Measurements from ENCODE around the gene PTOV1. TPM values are rescaled to one million over a fixed set of nuclear protein-coding genes. Genes with fewer than 3 reads are reported as not detected.

Gene PTOV1
- total RNA-seq, 1 donor from 2014 or later = 63.7 TPM

DNA sequence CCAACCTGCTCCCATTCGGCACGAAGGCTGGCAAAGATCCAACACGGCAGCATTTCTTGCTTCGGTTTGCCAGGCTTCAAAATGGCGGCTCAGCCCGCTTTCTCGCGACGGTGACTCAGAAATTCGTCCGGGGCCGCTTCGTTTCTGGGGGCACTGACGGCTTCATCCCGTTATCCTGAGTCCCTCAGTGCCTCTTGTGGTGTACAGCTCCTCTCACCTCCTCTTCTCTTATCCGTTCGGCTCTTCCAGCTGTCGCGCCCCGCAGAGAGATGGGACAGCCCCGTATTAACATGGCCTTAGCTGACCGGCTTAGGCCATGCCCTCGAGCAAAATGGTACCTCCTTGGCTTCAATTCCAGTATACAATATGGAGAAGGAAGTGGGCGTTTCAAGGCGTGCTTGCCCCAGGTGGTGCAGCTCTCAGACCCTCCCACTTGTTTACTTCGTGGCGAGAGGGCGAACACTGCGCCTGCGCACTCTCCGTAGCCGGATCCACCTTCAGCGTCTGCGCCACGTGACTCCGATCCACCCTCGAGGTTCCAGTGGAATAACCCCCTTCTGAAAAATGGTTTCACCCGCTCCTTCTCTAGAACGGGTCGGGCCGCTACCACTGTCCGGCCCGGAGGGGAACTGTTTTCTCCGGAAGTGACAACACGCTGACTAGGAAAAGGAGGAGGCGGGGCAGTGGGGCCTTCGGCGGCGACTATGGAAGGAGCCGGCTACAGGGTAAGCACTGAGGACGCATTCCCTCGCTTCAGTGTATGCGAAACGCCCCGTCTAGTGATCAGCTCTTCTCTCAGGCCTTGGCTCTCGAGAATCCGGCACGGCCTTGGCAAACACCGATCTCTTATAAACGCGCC is 26.3 kb downstream of the PTOV1 start, which contains the start of the genes AKT1S1 and TBC1D17:
AKT1S1 (minus strand) TSS at position 336 of the 859 bp plus-strand sequence. CDS start 4,060 bp downstream, outside the sequence.
TBC1D17 (plus strand) TSS at position 683 of the 859 bp plus-strand sequence; CDS start at position 705, 22 bp downstream.
- Histone ChIP-seq H3K27ac (ENCODE audit: low read depth, low read length) (peak within 1 kb of the TSS; percentile 99), H3K9ac (ENCODE audit: low read depth in 1 of 3, low read length in 3 of 3) (peak within 1 kb of the TSS; percentile 99 to 100 (median 100)), H3K4me1 (ENCODE audit: control insufficient read depth in 3 of 3, insufficient read depth in 3 of 3, low read length in 3 of 3) (peaks cover 35 to 48% (median 45%) of the 10 kb centered on the region in 3 donors), H3K4me3 (ENCODE audit: low read length in 3 of 3) (peak within 1 kb of the TSS; percentile 97 to 99 (median 99)), H3K36me3 (ENCODE audit: control insufficient read depth in 3 of 3, insufficient read depth in 3 of 3, low read length in 3 of 3) (peaks cover 38 to 44% (median 44%) of the 10 kb centered on the region in 3 donors), H3K9me3 (ENCODE audit: control insufficient read depth in 3 of 3, low read length in 3 of 3) (no peaks in the 10 kb centered on the region), H3K27me3 (ENCODE audit: control insufficient read depth in 3 of 3, insufficient read depth in 3 of 3, low read length in 3 of 3) (no peaks in the 10 kb centered on the region)

- Histone ChIP-seq H3K4me1 (ENCODE audit: control insufficient read depth in 3 of 3, insufficient read depth in 3 of 3, low read length in 3 of 3) (peaks cover 35 to 45% (median 44%) of the 10 kb centered on the region in 3 donors), H3K9ac (ENCODE audit: low read depth in 1 of 3, low read length in 3 of 3) (peak overlapping the region; percentile 90 to 99 (median 97)), H3K36me3 (ENCODE audit: control insufficient read depth in 3 of 3, insufficient read depth in 3 of 3, low read length in 3 of 3) (peaks cover 46 to 53% (median 51%) of the 10 kb centered on the region in 3 donors), H3K4me3 (ENCODE audit: low read length in 3 of 3) (peak overlapping the region; percentile 85 to 99 (median 94)), H3K27ac (ENCODE audit: low read depth, low read length) (peak overlapping the region; percentile 99), H3K9me3 (ENCODE audit: control insufficient read depth in 3 of 3, low read length in 3 of 3) (peaks cover 0 to 3% (median 0%) of the 10 kb centered on the region in 3 donors), H3K27me3 (ENCODE audit: control insufficient read depth in 3 of 3, insufficient read depth in 3 of 3, low read length in 3 of 3) (no peaks in the 10 kb centered on the region)
These were observed 27.2 kb downstream of the PTOV1 start for GRCh38 chr19:49877879-49878743.

- H3K9ac ChIP-seq (ENCODE audit: low read depth in 1 of 3, low read length in 3 of 3) = peak overlapping the region; percentile 90 to 99 (median 97)
- peaks cover 0 to 5% (median 0%) of the 10 kb centered on the region in 3 donors for H3K9me3 ChIP-seq (ENCODE audit: control insufficient read depth in 3 of 3, low read length in 3 of 3)
- peak overlapping the region; percentile 85 to 99 (median 94) for H3K4me3 ChIP-seq (ENCODE audit: low read length in 3 of 3)
- no peaks in the 10 kb centered on the region for H3K27me3 ChIP-seq (ENCODE audit: control insufficient read depth in 3 of 3, insufficient read depth in 3 of 3, low read length in 3 of 3)
- H3K36me3 ChIP-seq (ENCODE audit: control insufficient read depth in 3 of 3, insufficient read depth in 3 of 3, low read length in 3 of 3) = peaks cover 52 to 59% (median 57%) of the 10 kb centered on the region in 3 donors
- H3K27ac ChIP-seq (ENCODE audit: low read depth, low read length) = peak overlapping the region; percentile 99
- peaks cover 35 to 45% (median 38%) of the 10 kb centered on the region in 3 donors for H3K4me1 ChIP-seq (ENCODE audit: control insufficient read depth in 3 of 3, insufficient read depth in 3 of 3, low read length in 3 of 3)
These were observed 27.7 kb downstream of the PTOV1 start for GRCh38 chr19:49878744-49879070.

DNA sequence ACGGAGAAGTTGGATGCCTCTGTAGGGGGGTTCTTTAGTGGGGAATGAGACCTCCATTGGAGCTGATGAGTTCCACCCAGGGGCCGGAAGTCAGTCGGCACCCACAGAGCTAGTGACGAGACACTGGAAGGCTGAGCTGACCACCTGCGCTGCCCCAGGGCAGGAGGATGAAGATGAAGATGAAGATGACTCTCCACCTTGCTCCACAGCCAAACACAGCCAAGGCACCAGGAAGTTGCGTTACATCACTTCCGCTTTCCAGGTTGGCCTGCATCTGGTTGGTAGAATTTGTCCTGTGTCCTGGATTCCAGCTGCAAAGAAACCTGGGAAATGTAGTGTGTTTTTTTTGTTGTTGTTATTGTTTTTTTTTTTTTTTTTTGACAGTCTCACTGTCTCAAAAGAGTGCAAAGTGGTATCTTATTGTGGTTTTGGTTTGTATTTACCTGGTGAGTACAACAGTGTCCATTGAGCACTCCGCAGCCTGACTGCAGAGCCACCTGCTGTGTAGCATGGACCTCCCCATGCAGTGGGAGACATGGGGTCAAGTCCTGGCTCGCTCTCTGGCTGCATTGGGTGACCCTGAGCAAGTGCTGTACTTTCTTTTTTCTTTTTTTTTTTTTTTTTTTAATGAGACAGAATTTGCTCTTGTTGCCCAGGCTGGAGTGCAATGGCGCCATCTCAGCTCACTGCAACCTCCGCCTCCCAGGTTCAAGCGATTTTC is 28.4 kb downstream of the PTOV1 start:
- peak overlapping the region in 1 of 3 donors; percentile 25 for H3K9ac ChIP-seq (ENCODE audit: low read depth in 1 of 3, low read length in 3 of 3)
- H3K27me3 ChIP-seq (ENCODE audit: control insufficient read depth in 3 of 3, insufficient read depth in 3 of 3, low read length in 3 of 3) = no peaks in the 10 kb centered on the region
- H3K36me3 ChIP-seq (ENCODE audit: control insufficient read depth in 3 of 3, insufficient read depth in 3 of 3, low read length in 3 of 3) = peaks cover 59 to 64% (median 62%) of the 10 kb centered on the region in 3 donors
- H3K27ac ChIP-seq (ENCODE audit: low read depth, low read length) = no peak overlapping the region
- H3K4me3 ChIP-seq (ENCODE audit: low read length in 3 of 3) = no peak overlapping the region
- H3K4me1 ChIP-seq (ENCODE audit: control insufficient read depth in 3 of 3, insufficient read depth in 3 of 3, low read length in 3 of 3) = peaks cover 28 to 38% (median 31%) of the 10 kb centered on the region in 3 donors
- peaks cover 0 to 5% (median 0%) of the 10 kb centered on the region in 3 donors for H3K9me3 ChIP-seq (ENCODE audit: control insufficient read depth in 3 of 3, low read length in 3 of 3)

DNA sequence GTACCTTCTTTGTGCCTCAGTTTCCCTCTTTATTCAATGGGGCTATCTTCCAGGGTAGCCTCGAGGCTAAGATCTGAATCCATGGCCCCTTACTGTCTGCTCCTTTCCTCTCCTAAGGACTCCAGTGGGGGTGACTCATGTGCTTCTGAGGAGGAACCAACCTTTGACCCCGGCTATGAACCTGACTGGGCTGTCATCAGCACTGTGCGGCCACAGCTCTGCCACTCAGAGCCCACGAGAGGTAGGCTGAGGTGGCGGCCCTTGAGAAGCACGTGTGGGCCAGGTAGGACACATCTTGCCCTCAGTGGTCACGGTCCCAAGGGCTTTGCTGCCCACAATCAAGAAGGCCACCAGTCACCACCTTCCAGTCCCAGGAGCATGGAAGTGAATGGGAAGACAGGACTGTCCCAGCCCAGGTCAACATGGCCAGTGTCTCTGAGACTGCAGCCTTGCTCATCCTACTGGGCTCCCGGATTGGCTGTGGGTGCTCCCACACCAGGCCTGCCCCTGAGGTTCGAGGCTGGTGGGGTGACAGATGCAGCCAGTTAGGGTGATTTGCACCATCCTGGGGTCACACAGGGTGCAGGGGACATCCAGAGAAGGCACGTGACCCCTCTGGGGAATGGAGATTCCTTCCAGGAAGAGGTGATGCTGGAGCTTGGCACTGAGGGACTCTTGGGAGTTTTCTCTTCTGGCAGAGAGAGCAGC is 29.4 kb downstream of the PTOV1 start:
- H3K4me1 ChIP-seq (ENCODE audit: control insufficient read depth in 3 of 3, insufficient read depth in 3 of 3, low read length in 3 of 3) = peaks cover 19 to 29% (median 22%) of the 10 kb centered on the region in 3 donors
- H3K4me3 ChIP-seq (ENCODE audit: low read length in 3 of 3) = no peak overlapping the region
- H3K27me3 ChIP-seq (ENCODE audit: control insufficient read depth in 3 of 3, insufficient read depth in 3 of 3, low read length in 3 of 3) = no peaks in the 10 kb centered on the region
- no peak overlapping the region for H3K9ac ChIP-seq (ENCODE audit: low read depth in 1 of 3, low read length in 3 of 3)
- H3K27ac ChIP-seq (ENCODE audit: low read depth, low read length) = no peak overlapping the region
- peaks cover 65 to 68% (median 67%) of the 10 kb centered on the region in 3 donors for H3K36me3 ChIP-seq (ENCODE audit: control insufficient read depth in 3 of 3, insufficient read depth in 3 of 3, low read length in 3 of 3)
- H3K9me3 ChIP-seq (ENCODE audit: control insufficient read depth in 3 of 3, low read length in 3 of 3) = peaks cover 0 to 5% (median 0%) of the 10 kb centered on the region in 3 donors

DNA sequence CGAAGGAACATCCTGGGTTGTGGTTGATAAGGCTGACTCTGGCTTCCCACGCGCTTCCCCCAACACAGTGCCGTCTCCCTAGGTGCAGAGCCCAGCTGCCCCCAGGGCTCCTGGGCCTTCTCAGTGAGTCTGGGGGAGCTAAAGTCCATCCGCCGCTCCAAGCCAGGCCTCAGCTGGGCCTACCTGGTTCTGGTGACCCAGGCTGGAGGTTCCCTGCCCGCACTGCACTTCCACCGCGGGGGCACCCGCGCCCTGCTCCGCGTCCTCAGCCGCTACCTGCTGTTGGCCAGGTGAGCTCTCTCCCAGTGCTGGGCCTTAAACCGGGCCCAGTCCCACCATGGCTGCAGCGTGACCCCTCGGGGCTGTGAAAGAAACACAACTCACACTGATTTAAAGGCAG is 30.2 kb downstream of the PTOV1 start:
- H3K4me3 ChIP-seq (ENCODE audit: low read length in 3 of 3) = no peak overlapping the region
- H3K4me1 ChIP-seq (ENCODE audit: control insufficient read depth in 3 of 3, insufficient read depth in 3 of 3, low read length in 3 of 3) = peaks cover 13 to 22% (median 16%) of the 10 kb centered on the region in 3 donors
- peaks cover 68 to 73% (median 70%) of the 10 kb centered on the region in 3 donors for H3K36me3 ChIP-seq (ENCODE audit: control insufficient read depth in 3 of 3, insufficient read depth in 3 of 3, low read length in 3 of 3)
- peaks cover 0 to 5% (median 0%) of the 10 kb centered on the region in 3 donors for H3K9me3 ChIP-seq (ENCODE audit: control insufficient read depth in 3 of 3, low read length in 3 of 3)
- no peak overlapping the region for H3K27ac ChIP-seq (ENCODE audit: low read depth, low read length)
- no peak overlapping the region for H3K9ac ChIP-seq (ENCODE audit: low read depth in 1 of 3, low read length in 3 of 3)
- H3K27me3 ChIP-seq (ENCODE audit: control insufficient read depth in 3 of 3, insufficient read depth in 3 of 3, low read length in 3 of 3) = no peaks in the 10 kb centered on the region

- peaks cover 13 to 22% (median 16%) of the 10 kb centered on the region in 3 donors for H3K4me1 ChIP-seq (ENCODE audit: control insufficient read depth in 3 of 3, insufficient read depth in 3 of 3, low read length in 3 of 3)
- H3K9me3 ChIP-seq (ENCODE audit: control insufficient read depth in 3 of 3, low read length in 3 of 3) = peaks cover 0 to 5% (median 0%) of the 10 kb centered on the region in 3 donors
- H3K27ac ChIP-seq (ENCODE audit: low read depth, low read length) = no peak overlapping the region
- no peaks in the 10 kb centered on the region for H3K27me3 ChIP-seq (ENCODE audit: control insufficient read depth in 3 of 3, insufficient read depth in 3 of 3, low read length in 3 of 3)
- H3K9ac ChIP-seq (ENCODE audit: low read depth in 1 of 3, low read length in 3 of 3) = no peak overlapping the region
- H3K36me3 ChIP-seq (ENCODE audit: control insufficient read depth in 3 of 3, insufficient read depth in 3 of 3, low read length in 3 of 3) = peaks cover 68 to 79% (median 72%) of the 10 kb centered on the region in 3 donors
- H3K4me3 ChIP-seq (ENCODE audit: low read length in 3 of 3) = no peak overlapping the region
These were observed 30.9 kb downstream of the PTOV1 start for GRCh38 chr19:49881672-49882394.

DNA sequence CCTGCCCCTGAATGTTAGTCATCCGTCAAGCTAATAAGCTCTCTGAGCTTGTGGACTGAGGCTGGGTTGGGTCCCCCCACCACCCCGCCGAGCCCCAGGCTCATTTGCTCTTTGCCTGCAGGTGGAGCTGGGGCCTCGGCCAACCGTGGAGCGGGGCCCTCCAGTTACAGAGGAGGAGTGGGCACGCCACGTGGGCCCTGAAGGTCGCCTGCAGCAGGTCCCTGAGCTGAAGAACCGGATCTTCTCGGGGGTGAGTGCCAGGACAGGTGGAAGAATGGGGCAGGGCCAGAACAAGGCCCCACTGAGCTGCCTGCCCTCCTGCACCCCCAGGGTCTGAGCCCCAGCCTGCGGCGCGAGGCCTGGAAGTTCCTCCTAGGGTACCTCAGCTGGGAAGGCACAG is 31.7 kb downstream of the PTOV1 start:
- Histone ChIP-seq H3K27ac (ENCODE audit: low read depth, low read length) (no peak overlapping the region), H3K4me3 (ENCODE audit: low read length in 3 of 3) (no peak overlapping the region), H3K9ac (ENCODE audit: low read depth in 1 of 3, low read length in 3 of 3) (no peak overlapping the region), H3K9me3 (ENCODE audit: control insufficient read depth in 3 of 3, low read length in 3 of 3) (peaks cover 0 to 5% (median 0%) of the 10 kb centered on the region in 3 donors), H3K27me3 (ENCODE audit: control insufficient read depth in 3 of 3, insufficient read depth in 3 of 3, low read length in 3 of 3) (no peaks in the 10 kb centered on the region), H3K4me1 (ENCODE audit: control insufficient read depth in 3 of 3, insufficient read depth in 3 of 3, low read length in 3 of 3) (peaks cover 13 to 22% (median 18%) of the 10 kb centered on the region in 3 donors), H3K36me3 (ENCODE audit: control insufficient read depth in 3 of 3, insufficient read depth in 3 of 3, low read length in 3 of 3) (peaks cover 68 to 86% (median 75%) of the 10 kb centered on the region in 3 donors)

All from skeletal muscle tissue (tissue), 4 donors.